HepG2 (cell line): ENCODE results near the gene PTMA. TPM values are rescaled to one million over a fixed set of nuclear protein-coding genes. Genes with fewer than 3 reads are reported as not detected.

Experiments used
- ARID5B ChIP-seq: IDR thresholded peaks from 2 replicates; pipeline ENCODE4 v1.4.0; 2020; ENCODE audit warnings: mild to moderate bottlenecking, missing genetic modification reagents
- ATF7-NPFF ChIP-seq: sonication (generic); formaldehyde crosslinking; IDR thresholded peaks from 2 replicates; pipeline ENCODE4 v1.8.1; 2023; ENCODE audit warnings: mild to moderate bottlenecking, low read depth, missing genetic modification reagents, moderate library complexity
- EED ChIP-seq: sonication (generic); formaldehyde crosslinking; IDR thresholded peaks from 2 replicates; pipeline ENCODE4 v1.5.0; 2020; ENCODE audit warnings: mild to moderate bottlenecking, missing genetic modification reagents
- ELK4 ChIP-seq: sonication (generic); formaldehyde crosslinking; IDR thresholded peaks from 2 replicates; pipeline ENCODE4 v1.9.0; 2021; ENCODE audit warnings: missing genetic modification reagents, borderline replicate concordance
- ISL2 ChIP-seq: sonication (generic); formaldehyde crosslinking; IDR thresholded peaks from 2 replicates; pipeline ENCODE4 v1.5.0; 2020; ENCODE audit warnings: missing genetic modification reagents
- KLF11 ChIP-seq: IDR thresholded peaks from 2 replicates; pipeline ENCODE4 v1.6.1; 2016; ENCODE audit warnings: missing compliant biosample characterization
- MED1 ChIP-seq: sonication (generic); formaldehyde crosslinking; IDR thresholded peaks from 2 replicates; pipeline ENCODE4 v1.4.0; 2020; ENCODE audit warnings: missing genetic modification reagents
- NFYC ChIP-seq: IDR thresholded peaks from 2 replicates; pipeline ENCODE4 v1.6.1; 2016; ENCODE audit warnings: missing genetic modification reagents, missing compliant biosample characterization
- SPEN ChIP-seq: sonication (generic); formaldehyde crosslinking; IDR thresholded peaks from 2 replicates; pipeline ENCODE4 v1.5.1; 2020; ENCODE audit warnings: low read depth, mild to moderate bottlenecking, missing genetic modification reagents
- SRF ChIP-seq: IDR thresholded peaks from 2 replicates; pipeline ENCODE4 v1.6.1; 2011; ENCODE audit warnings: mild to moderate bottlenecking, low read depth, low read length, moderate library complexity
- SSRP1 ChIP-seq: IDR thresholded peaks from 2 replicates; pipeline ENCODE4 v1.6.1; 2016; ENCODE audit warnings: control low read depth
- TOPORS ChIP-seq: sonication (generic); formaldehyde crosslinking; IDR thresholded peaks from 2 replicates; pipeline ENCODE4 v1.8.0; 2023; ENCODE audit warnings: mild to moderate bottlenecking, missing genetic modification reagents
- TRIM24 ChIP-seq: sonication (generic); formaldehyde crosslinking; IDR thresholded peaks from 2 replicates; pipeline ENCODE4 v1.8.0; 2022; ENCODE audit warnings: mild to moderate bottlenecking, missing genetic modification reagents
- WIZ ChIP-seq: sonication (generic); formaldehyde crosslinking; IDR thresholded peaks from 2 replicates; pipeline ENCODE4 v1.5.1; 2020; ENCODE audit warnings: mild to moderate bottlenecking, missing genetic modification reagents
- ZNF558 ChIP-seq: sonication (generic); formaldehyde crosslinking; IDR thresholded peaks from 2 replicates; pipeline ENCODE4 v1.9.0; 2022; ENCODE audit warnings: mild to moderate bottlenecking, missing genetic modification reagents, borderline replicate concordance
- polyA plus RNA-seq, 8 experiments: library from polyadenylated mRNA; depleted of rRNA in 3 of 8; stranded (reverse) in 7 of 8; unstranded in 1 of 8; fragments of >200 nt; fragmentation: Illumina TruSeq in 4 of 8; extraction: Trizol in 4 of 8; gene quantifications; 2 replicates each; pipeline versions ENCODE4 v1.2.1 to v1.2.3, GENCODE V29; 2011 to 2016; ENCODE audit warnings: low read depth in 4 of 8, missing spikeins in 1 of 8, mixed read lengths in 1 of 8; ENCODE audit not compliant: insufficient read depth in 1 of 8
- total RNA-seq, 5 experiments: library from RNA; depleted of rRNA; stranded (reverse); fragments of >200 nt; fragmentation: Illumina TruSeq; extraction: Trizol; gene quantifications; 2 replicates each; pipeline ENCODE4 v1.2.3, GENCODE V29; 2016; ENCODE audit warnings: low read depth in 1 of 5
- TF ChIP-seq, protein P1 (sequence below), 2 experiments: sonication (generic) in 1 of 2; formaldehyde crosslinking in 1 of 2; IDR thresholded peaks; 2 replicates each; pipeline versions ENCODE4 v1.6.1 to v1.9.0; 2014 to 2022; ENCODE audit warnings: antibody characterized with exemption in 1 of 2, borderline replicate concordance in 1 of 2, inconsistent platforms in 1 of 2, low read depth in 1 of 2, missing genetic modification reagents in 1 of 2
- TF ChIP-seq, protein P2 (sequence below): sonication (generic); formaldehyde crosslinking; IDR thresholded peaks from 2 replicates; pipeline ENCODE4 v1.8.0; 2022; ENCODE audit warnings: missing genetic modification reagents, low read depth, mild to moderate bottlenecking, borderline replicate concordance

The PTMA gene
- total and polyA plus RNA-seq, 2 of the 13 experiments (the other 11 are each of a cell fraction or from before 2014, with no cell fraction given), result 190 to 1,086 TPM

GRCh38 chr2:231708773-231709635 is 679 bp downstream of the PTMA start (continued):
- TF ChIP-seq, protein P1, sequence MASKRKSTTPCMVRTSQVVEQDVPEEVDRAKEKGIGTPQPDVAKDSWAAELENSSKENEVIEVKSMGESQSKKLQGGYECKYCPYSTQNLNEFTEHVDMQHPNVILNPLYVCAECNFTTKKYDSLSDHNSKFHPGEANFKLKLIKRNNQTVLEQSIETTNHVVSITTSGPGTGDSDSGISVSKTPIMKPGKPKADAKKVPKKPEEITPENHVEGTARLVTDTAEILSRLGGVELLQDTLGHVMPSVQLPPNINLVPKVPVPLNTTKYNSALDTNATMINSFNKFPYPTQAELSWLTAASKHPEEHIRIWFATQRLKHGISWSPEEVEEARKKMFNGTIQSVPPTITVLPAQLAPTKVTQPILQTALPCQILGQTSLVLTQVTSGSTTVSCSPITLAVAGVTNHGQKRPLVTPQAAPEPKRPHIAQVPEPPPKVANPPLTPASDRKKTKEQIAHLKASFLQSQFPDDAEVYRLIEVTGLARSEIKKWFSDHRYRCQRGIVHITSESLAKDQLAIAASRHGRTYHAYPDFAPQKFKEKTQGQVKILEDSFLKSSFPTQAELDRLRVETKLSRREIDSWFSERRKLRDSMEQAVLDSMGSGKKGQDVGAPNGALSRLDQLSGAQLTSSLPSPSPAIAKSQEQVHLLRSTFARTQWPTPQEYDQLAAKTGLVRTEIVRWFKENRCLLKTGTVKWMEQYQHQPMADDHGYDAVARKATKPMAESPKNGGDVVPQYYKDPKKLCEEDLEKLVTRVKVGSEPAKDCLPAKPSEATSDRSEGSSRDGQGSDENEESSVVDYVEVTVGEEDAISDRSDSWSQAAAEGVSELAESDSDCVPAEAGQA (IDR thresholded peaks at IDR 0.05; ENCODE audit: low read depth), result no peak
- TF ChIP-seq, protein P1 (CRISPR knock-in tag; IDR thresholded peaks at IDR 0.05; ENCODE audit: borderline replicate concordance), result no peak; the same call in 1 of the 2 replicates
- TF ChIP-seq SRF (no peak), TRIM24 (CRISPR knock-in tag) (no peak), WIZ (0 out of 2 replicates have a peak, but pooled peaks have one; percentile 20), NFYC (no peak), SPEN (CRISPR knock-in tag) (no peak), ISL2 (CRISPR knock-in tag) (no peak), ARID5B (no peak), MED1 (peak; percentile 21; the same call in 1 of the 2 replicates), EED (CRISPR knock-in tag) (no peak), ATF7-NPFF (CRISPR knock-in tag) (0 out of 2 replicates have a peak, but pooled peaks have one; percentile 18), ELK4 (CRISPR knock-in tag) (no peak), SSRP1 (CRISPR knock-in tag) (no peak), ZNF558 (CRISPR knock-in tag) (0 out of 2 replicates have a peak, but pooled peaks have one; percentile 3), TOPORS (CRISPR knock-in tag) (no peak), KLF11 (CRISPR knock-in tag) (no peak)
- TF ChIP-seq, protein P2, sequence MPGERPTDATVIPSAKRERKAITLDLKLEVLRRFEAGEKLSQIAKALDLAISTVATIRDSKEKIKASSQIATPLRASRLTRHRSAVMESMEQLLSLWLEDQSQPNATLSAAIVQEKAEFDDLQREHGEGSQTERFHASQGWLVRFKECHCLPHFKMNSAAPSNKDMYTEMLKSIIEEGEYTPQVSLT (CRISPR knock-in tag), result no peak
